C4-2B (cell line): Measurements from ENCODE around the gene TMEM178B.

ENCODE experiments used
- H3K27ac ChIP-seq: fragments of 450-650 bp; 2 replicates; pipeline ENCODE4 v1.5.1; 2017
- ZFX ChIP-seq: fragments of 450-650 bp; IDR thresholded peaks from 2 replicates; pipeline ENCODE4 v1.6.1; 2017
- TF ChIP-seq, protein P1 (sequence below): fragments of 450-650 bp; conservative IDR thresholded peaks from 2 replicates; pipeline ENCODE4 v1.5.1; 2017; ENCODE audit warnings: mild to moderate bottlenecking

Gene TMEM178B

DNA sequence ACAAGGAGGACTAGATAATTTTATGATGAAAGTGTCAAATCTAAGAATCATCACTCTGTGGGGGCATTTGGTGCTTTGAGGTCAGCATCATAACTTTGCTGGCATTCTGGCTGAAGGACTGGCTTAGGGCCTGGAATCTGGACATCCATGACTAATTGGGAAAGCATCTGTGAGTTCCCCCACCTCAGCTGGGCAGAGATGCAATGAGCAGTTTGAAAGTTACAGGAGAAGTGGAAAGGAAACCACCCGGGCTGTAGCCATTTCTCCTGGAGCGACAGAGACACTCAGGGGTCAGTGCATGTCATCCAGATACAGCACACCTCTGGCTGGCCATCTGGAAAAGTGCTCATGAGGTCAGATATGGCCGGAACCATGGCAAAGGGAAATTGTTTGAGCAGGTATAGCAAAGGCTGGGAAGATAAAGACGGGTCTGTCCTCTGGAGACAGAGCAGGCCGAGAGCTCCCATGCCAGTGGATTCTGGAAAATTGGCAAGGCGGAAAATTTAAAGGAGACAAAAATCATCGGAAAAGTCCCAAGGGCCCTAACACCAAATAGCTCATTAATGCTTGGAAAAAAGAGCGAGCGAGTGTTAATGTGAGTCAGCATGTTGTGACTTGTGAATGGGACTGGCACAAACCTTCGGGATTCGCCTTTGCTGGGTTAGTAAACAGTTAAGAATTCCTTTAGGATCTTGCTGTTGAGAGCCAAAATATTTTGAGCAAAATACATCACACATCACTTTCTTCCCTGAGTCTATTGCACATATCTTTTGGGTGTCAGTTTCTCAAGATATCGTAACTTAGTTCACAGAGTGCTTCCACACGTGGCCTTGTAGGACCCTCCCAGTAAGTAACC lies 288.9 kb downstream of the TMEM178B start:
- TF ChIP-seq, protein P1, sequence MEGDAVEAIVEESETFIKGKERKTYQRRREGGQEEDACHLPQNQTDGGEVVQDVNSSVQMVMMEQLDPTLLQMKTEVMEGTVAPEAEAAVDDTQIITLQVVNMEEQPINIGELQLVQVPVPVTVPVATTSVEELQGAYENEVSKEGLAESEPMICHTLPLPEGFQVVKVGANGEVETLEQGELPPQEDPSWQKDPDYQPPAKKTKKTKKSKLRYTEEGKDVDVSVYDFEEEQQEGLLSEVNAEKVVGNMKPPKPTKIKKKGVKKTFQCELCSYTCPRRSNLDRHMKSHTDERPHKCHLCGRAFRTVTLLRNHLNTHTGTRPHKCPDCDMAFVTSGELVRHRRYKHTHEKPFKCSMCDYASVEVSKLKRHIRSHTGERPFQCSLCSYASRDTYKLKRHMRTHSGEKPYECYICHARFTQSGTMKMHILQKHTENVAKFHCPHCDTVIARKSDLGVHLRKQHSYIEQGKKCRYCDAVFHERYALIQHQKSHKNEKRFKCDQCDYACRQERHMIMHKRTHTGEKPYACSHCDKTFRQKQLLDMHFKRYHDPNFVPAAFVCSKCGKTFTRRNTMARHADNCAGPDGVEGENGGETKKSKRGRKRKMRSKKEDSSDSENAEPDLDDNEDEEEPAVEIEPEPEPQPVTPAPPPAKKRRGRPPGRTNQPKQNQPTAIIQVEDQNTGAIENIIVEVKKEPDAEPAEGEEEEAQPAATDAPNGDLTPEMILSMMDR = no peak
- no peak for TF ChIP-seq ZFX

DNA sequence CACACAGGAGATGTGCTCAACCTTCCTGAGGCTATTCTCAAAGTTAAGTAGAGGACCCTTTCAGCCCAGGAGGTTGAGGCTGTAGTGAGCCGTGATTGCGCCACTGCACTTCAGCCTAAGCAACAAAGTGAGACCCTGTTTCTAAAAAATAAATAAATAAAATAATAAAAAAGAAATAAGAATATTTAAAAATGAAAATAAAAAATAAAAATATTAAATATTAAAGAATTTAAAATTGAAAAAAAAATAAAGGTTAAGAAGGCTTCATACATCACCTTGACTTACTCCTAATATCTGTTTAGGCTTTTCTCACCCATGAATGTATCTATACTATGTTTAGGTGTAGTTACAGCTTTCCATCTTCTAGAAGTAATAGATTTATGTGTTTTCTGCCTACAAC lies 289.9 kb downstream of the TMEM178B start:
- H3K27ac ChIP-seq = no peak overlapping the region
- TF ChIP-seq, protein P1 = no peak
- TF ChIP-seq ZFX = no peak

More for the DNA sequence above, 288.9 kb downstream of the TMEM178B start:
- no peak overlapping the region for H3K27ac ChIP-seq

DNA sequence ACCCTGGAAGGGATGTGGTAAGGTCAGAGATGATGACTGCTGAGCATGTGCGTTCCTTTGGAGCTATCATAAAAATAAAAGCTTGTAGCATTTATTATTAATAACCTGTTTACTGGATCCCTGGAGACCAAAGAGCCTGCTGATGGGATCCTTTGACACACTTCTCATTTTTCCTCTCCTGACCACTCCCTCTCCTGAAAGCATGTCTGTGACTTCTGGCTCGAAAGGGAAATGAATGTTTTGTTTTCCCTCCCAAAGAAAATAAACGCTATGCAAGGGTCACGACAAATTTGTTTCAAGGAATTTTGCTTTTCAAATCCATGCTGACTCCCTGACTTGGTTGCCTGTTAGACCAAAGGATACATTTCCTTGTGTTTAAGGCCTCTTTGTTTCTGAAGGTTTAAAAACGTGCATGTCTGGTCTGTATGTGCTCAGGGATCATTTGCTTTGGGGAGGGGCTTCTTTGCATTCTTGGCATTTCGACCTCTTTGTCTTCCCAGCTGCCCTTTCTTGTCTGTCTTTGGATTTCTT lies 292.3 kb downstream of the TMEM178B start:
- no peak overlapping the region for H3K27ac ChIP-seq
- TF ChIP-seq, protein P1 = no peak
- TF ChIP-seq ZFX = no peak

DNA sequence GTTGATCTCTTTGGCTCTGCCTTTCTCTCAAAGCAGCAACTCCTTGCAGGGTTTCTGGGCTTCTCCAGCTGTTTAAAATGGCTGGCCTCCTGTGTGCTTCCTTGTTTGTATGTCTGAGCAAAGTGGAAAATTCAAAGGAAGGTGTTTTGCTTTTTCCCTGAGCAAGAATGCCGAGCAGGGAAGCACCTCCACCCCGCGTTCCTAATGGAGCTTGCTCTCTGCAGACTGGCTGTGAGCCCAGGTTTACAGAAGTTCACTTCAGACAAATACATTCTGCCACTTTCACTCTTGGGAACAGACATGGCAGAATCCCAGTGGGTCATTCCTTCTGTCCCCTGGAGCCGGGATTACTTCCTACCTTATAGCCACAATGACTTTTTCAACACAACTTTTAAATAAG lies 295.6 kb downstream of the TMEM178B start:
- TF ChIP-seq, protein P1 = no peak
- no peak for TF ChIP-seq ZFX

DNA sequence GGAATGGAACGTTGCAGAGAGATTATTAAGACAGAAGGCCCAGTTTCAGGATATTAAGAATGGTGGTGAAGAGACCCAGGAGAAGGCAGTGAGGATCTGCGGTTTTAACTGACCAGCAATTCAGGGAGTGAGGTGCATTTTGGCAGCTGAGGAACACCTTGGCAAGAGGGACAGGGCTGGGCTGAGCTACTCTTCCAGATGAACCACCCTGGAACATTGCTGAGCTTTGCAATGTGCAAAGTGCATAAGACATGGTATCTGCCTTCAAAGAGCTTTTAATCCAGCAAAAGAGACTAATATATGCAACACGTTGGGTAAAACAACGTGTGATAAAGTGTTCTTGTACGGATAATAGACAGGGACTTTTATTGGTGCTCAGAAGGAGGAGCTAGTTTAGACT lies 296.3 kb downstream of the TMEM178B start:
- no peak overlapping the region for H3K27ac ChIP-seq
- TF ChIP-seq, protein P1 = no peak
- TF ChIP-seq ZFX = no peak

More for the DNA sequence above, 295.6 kb downstream of the TMEM178B start:
- H3K27ac ChIP-seq = no peak overlapping the region

DNA sequence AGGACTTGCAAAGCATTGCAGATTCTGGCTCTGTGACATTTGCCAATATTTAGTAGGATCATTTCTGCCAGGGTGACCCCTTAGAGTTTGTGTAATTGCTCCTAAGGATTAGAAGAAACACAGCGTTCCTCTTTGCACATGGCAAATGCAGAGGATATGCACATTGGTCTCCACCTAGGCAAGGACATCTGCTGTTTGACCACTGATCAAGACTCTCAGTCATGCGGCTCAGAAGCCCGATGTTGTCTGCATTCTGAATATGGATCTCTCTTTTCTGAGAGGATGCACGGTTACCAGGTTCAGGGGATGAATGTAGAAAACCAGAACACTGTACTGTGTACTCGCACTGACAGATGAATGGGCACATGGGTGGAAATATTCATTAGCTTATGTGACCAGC lies 296.8 kb downstream of the TMEM178B start:
- no peak for TF ChIP-seq ZFX
- TF ChIP-seq, protein P1 = no peak
- H3K27ac ChIP-seq = no peak overlapping the region

DNA sequence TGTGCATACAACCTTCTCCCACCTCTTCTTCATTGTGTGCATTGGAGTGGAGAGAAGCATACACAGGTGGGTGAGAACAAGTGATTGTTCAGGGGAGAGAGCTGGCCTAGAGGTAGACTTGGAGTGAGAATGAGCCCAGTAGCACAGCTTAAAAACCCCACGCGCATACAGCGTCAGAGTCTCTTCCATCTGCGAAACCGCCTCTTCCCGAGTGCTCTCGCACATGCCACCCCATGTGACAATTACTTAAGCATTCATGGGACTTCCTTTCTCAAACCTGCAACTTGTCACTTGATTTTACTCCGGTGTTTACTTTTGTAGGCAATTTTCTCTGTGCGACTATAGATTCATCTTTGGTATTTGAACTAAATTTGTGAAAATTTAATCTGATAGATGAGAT lies 300.6 kb downstream of the TMEM178B start:
- TF ChIP-seq ZFX = no peak
- TF ChIP-seq, protein P1 = no peak
- H3K27ac ChIP-seq = no peak overlapping the region
